Ishikawa (cell line): ENCODE data around the gene TATDN3.

ENCODE experiments used
- CEBPB ChIP-seq: IDR thresholded peaks from 2 replicates; pipeline ENCODE4 v1.6.1; 2012
- CREB1 ChIP-seq: IDR thresholded peaks from 2 replicates; pipeline ENCODE4 v1.6.1; 2012; ENCODE audit warnings: low read depth
- EGR1 ChIP-seq: IDR thresholded peaks from 2 replicates; pipeline ENCODE4 v1.6.1; 2012
- EP300 ChIP-seq: IDR thresholded peaks from 2 replicates; pipeline ENCODE4 v1.6.1; 2012; ENCODE audit warnings: borderline replicate concordance
- FOXM1 ChIP-seq: IDR thresholded peaks from 2 replicates; pipeline ENCODE4 v1.6.1; 2012; ENCODE audit warnings: low read depth, borderline replicate concordance
- MAX ChIP-seq: IDR thresholded peaks from 2 replicates; pipeline ENCODE4 v1.6.1; 2012
- NFIC ChIP-seq: IDR thresholded peaks from 2 replicates; pipeline ENCODE4 v1.6.1; 2012
- RAD21 ChIP-seq: IDR thresholded peaks from 2 replicates; pipeline ENCODE4 v1.6.1; 2012; ENCODE audit warnings: low read depth
- TAF1 ChIP-seq: IDR thresholded peaks from 2 replicates; pipeline ENCODE4 v1.6.1; 2012; ENCODE audit warnings: low read depth, mild to moderate bottlenecking
- TCF12 ChIP-seq: IDR thresholded peaks from 2 replicates; pipeline ENCODE4 v1.6.1; 2012; ENCODE audit warnings: low read depth
- TEAD4 ChIP-seq: IDR thresholded peaks from 2 replicates; pipeline ENCODE4 v1.6.1; 2012
- USF1 ChIP-seq: IDR thresholded peaks from 2 replicates; pipeline ENCODE4 v1.6.1; 2012
- YY1 ChIP-seq: IDR thresholded peaks from 2 replicates; pipeline ENCODE4 v1.6.1; 2012; ENCODE audit warnings: low read depth
- ZBTB7A ChIP-seq: IDR thresholded peaks from 2 replicates; pipeline ENCODE4 v1.6.1; 2012; ENCODE audit warnings: low read depth
- TF ChIP-seq, protein P1 (sequence below): IDR thresholded peaks from 2 replicates; pipeline ENCODE4 v1.6.1; 2012; ENCODE audit warnings: low read depth, mild to moderate bottlenecking

The TATDN3 gene

DNA sequence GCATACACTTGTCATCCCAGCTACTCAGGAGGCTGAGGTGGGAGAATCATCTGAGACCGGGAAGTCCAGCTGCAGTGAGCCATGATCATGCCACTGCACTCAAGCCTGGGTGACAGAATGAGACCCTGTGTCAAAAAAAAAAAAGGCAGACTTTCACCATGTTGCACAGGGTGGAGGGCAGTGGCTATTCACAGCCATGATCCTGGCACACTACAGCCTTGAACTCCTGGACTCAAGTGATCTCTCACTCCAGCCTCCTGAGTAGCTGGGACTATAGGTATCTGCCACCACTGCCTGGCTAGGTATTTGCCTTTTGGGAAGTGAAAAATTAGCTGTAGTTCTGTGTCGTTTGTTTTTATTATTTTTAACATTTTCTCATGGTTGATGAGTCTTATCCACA, 36.7 kb downstream of the TATDN3 start:
- no peak for TF ChIP-seq EGR1
- no peak for TF ChIP-seq TAF1
- TF ChIP-seq TCF12: no peak
- no peak for TF ChIP-seq FOXM1
- TF ChIP-seq, protein P1, sequence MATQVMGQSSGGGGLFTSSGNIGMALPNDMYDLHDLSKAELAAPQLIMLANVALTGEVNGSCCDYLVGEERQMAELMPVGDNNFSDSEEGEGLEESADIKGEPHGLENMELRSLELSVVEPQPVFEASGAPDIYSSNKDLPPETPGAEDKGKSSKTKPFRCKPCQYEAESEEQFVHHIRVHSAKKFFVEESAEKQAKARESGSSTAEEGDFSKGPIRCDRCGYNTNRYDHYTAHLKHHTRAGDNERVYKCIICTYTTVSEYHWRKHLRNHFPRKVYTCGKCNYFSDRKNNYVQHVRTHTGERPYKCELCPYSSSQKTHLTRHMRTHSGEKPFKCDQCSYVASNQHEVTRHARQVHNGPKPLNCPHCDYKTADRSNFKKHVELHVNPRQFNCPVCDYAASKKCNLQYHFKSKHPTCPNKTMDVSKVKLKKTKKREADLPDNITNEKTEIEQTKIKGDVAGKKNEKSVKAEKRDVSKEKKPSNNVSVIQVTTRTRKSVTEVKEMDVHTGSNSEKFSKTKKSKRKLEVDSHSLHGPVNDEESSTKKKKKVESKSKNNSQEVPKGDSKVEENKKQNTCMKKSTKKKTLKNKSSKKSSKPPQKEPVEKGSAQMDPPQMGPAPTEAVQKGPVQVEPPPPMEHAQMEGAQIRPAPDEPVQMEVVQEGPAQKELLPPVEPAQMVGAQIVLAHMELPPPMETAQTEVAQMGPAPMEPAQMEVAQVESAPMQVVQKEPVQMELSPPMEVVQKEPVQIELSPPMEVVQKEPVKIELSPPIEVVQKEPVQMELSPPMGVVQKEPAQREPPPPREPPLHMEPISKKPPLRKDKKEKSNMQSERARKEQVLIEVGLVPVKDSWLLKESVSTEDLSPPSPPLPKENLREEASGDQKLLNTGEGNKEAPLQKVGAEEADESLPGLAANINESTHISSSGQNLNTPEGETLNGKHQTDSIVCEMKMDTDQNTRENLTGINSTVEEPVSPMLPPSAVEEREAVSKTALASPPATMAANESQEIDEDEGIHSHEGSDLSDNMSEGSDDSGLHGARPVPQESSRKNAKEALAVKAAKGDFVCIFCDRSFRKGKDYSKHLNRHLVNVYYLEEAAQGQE: no peak
- TF ChIP-seq CREB1: no peak
- no peak for TF ChIP-seq NFIC
- no peak for TF ChIP-seq EP300
- no peak for TF ChIP-seq TEAD4
- TF ChIP-seq CEBPB: no peak
- no peak for TF ChIP-seq ZBTB7A
- no peak for TF ChIP-seq RAD21
- TF ChIP-seq MAX: no peak
- no peak for TF ChIP-seq YY1
- TF ChIP-seq USF1: no peak

DNA sequence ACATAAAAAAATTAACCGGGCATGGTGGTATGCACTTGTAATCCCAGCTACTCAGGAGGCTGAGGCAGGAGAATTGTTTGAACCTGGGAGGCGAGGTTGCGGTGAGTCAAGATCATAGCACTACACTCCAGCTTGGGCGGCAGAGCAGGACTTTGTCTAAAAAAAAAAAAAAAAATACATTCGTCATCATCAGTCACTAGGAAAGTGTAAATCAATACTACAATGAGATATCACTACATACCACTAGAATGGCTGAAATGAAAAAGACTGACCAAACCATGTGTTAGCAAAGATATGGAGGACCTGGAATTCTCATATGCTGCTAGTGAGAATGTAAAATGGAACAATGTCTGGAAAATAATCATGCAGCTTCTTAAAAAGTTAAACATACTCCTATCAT, 46.5 kb downstream of the TATDN3 start:
- no peak for TF ChIP-seq EGR1
- TF ChIP-seq NFIC: no peak

DNA sequence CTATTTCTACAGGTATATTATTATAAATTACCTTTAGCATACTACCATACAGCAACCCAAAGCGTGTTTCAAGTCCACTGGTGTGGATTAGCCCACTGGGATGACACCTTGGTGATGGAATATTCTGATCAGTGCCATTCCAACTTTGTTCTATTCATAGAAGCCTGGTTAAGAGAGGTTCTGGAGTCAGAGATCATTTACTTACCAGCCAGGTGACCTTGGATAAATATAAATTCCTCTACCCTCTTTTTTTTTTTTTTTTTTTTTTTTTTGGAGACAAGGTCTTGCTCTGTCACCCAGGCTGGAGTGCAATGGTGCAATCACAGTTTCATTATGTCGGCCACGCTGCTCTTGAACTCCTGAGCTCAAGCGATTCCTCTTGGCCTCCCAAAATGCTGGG, 55.9 kb downstream of the TATDN3 start, which contains the start of gene SPATA45:
Gene SPATA45 (minus strand): TSS at position 101 of the 400 bp plus-strand sequence. CDS start 11,500 bp downstream, outside the sequence.
- no peak for TF ChIP-seq TCF12
- no peak for TF ChIP-seq USF1
- TF ChIP-seq TAF1: no peak
- TF ChIP-seq CREB1: no peak

DNA sequence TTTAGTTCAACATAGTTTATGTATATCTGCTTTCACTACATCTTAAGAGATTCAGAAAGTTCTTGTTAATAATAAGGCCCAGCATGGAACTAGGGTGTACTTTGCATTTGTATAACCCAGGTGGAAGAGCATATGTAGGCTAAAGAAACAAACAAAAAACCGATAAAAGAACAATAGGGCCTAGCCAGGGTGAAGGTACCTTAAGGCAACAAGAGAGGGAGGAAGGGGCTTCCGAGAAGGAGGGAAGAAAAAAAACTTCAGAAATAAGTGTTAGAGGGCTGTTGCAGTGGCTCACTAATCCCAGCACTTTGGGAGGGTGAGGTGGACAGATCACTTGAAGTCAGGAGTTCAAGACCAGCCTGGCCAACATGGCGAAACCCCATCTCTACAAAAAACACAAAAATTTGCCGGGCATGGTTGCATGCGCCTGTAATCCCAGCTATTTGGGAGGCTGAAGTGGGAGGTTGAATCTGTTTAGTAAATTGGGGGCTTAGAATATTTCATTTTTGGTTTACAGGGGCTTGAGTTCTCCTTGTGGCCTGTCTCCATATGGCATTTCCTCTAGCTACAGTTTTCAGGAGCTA, 60.5 kb downstream of the TATDN3 start:
- TF ChIP-seq TCF12 (no peak), MAX (no peak), TEAD4 (no peak), CREB1 (no peak), ZBTB7A (no peak), FOXM1 (no peak), USF1 (no peak)

GRCh38 chr1:212853658-212854057, 62.0 kb downstream of the TATDN3 start:
- TF ChIP-seq YY1 (no peak), CEBPB (no peak), EGR1 (no peak), USF1 (no peak), TCF12 (no peak), MAX (no peak), CREB1 (no peak), RAD21 (no peak), TAF1 (no peak), NFIC (no peak)
- TF ChIP-seq, protein P1: no peak

- no peak for TF ChIP-seq YY1
- no peak for TF ChIP-seq CREB1
- no peak for TF ChIP-seq FOXM1
- no peak for TF ChIP-seq TCF12
- no peak for TF ChIP-seq EP300
Observed at GRCh38 chr1:212856755-212857154, 65.1 kb downstream of the TATDN3 start.
